NCI-H510A (cell line): ENCODE results near the gene HSPB6.
A peak's percentile ranks its signal among the peaks of the same experiment; 100 is the strongest.
"Not testable (repeated sequence)": the region's sequence is repeated elsewhere in the genome, so short reads cannot be mapped to it uniquely, and the experiment has no call there.

Experiments used
- DNase-seq: peaks from one replicate; lab custom pipeline; 2025; lab: John Stamatoyannopoulos, UW

HSPB6 gene

GRCh38 chr19:35785339-35785627 lies 28.5 kb upstream of the HSPB6 start:
- DNase-seq = no peak

- DNase-seq = no peak
These were observed 27.9 kb upstream of the HSPB6 start for GRCh38 chr19:35784503-35785338.

- DNase-seq = no peak
These were observed 26.9 kb upstream of the HSPB6 start for GRCh38 chr19:35783469-35784434.

GRCh38 chr19:35782589-35782988 lies 25.8 kb upstream of the HSPB6 start:
- DNase-seq = no peak

GRCh38 chr19:35781650-35782049 lies 24.8 kb upstream of the HSPB6 start:
- DNase-seq = no peak

GRCh38 chr19:35780717-35781116 lies 23.9 kb upstream of the HSPB6 start:
- no peak for DNase-seq

- DNase-seq = no peak
These were observed 23.2 kb upstream of the HSPB6 start for GRCh38 chr19:35780058-35780457.

GRCh38 chr19:35779033-35779432 lies 22.2 kb upstream of the HSPB6 start:
- DNase-seq = no peak

GRCh38 chr19:35777961-35778360 lies 21.1 kb upstream of the HSPB6 start:
- DNase-seq = no peak

- DNase-seq = no peak
These were observed 20.4 kb upstream of the HSPB6 start for GRCh38 chr19:35777086-35777841.

GRCh38 chr19:35776102-35776788 lies 19.4 kb upstream of the HSPB6 start:
- DNase-seq = no peak

GRCh38 chr19:35775298-35776101 lies 18.7 kb upstream of the HSPB6 start, which contains the start of gene ARHGAP33:
ARHGAP33 (plus strand) TSS chr19:35775564; CDS start chr19:35775659, 95 bp downstream.
- DNase-seq = peak; percentile 98

- no peak for DNase-seq
These were observed 18.1 kb upstream of the HSPB6 start for GRCh38 chr19:35775046-35775297.

- no peak for DNase-seq
These were observed 17.6 kb upstream of the HSPB6 start for GRCh38 chr19:35774274-35775045.

- DNase-seq = no peak
These were observed 16.4 kb upstream of the HSPB6 start for GRCh38 chr19:35773020-35773806.

- not testable (repeated sequence) for DNase-seq
These were observed 15.5 kb upstream of the HSPB6 start for GRCh38 chr19:35772362-35772761.

GRCh38 chr19:35768082-35768421 lies 11.2 kb upstream of the HSPB6 start:
- no peak for DNase-seq

- no peak for DNase-seq
These were observed 10.7 kb upstream of the HSPB6 start for GRCh38 chr19:35767288-35768081.
